Measurements from ENCODE around the gene CNTN4. TPM values are rescaled to one million over a fixed set of nuclear protein-coding genes. Genes with fewer than 3 reads are reported as not detected.

CNTN4 gene
- total RNA-seq, 1 donor: under 0.01 TPM

GRCh38 chr3:2697589-2697988, 598.9 kb downstream of the CNTN4 start:
- Histone ChIP-seq H3K27ac (ENCODE audit: low read depth, low read length) (no peak overlapping the region), H2AFZ (ENCODE audit: low read length) (no peak overlapping the region), H3K4me1 (ENCODE audit: insufficient read depth, low read length) (no peaks in the 10 kb centered on the region), H3K4me2 (ENCODE audit: insufficient read depth, low read length) (no peak overlapping the region), H3K27me3 (ENCODE audit: insufficient read depth, low read length) (no peaks in the 10 kb centered on the region), H3K4me3 (ENCODE audit: insufficient read depth, low read length) (no peak overlapping the region), H3K36me3 (ENCODE audit: insufficient read depth, low read length) (no peaks in the 10 kb centered on the region), H4K20me1 (ENCODE audit: insufficient read depth, low read length) (no peaks in the 10 kb centered on the region), H3K79me2 (ENCODE audit: insufficient read depth, low read length) (no peaks in the 10 kb centered on the region), H3K9me3 (ENCODE audit: low read depth, low read length) (peaks cover 5% of the 10 kb centered on the region)
- TF ChIP-seq CTCF (IDR thresholded peaks at IDR 0.05; ENCODE audit: extremely low read depth, low read depth, low read length): no peak
- DNase-seq (ENCODE audit: insufficient read length, low spot score, missing footprints): no peak

GRCh38 chr3:2701471-2701870, 602.8 kb downstream of the CNTN4 start:
- no peaks in the 10 kb centered on the region for H3K4me1 ChIP-seq (ENCODE audit: insufficient read depth, low read length)
- no peak overlapping the region for H3K4me2 ChIP-seq (ENCODE audit: insufficient read depth, low read length)
- H3K79me2 ChIP-seq (ENCODE audit: insufficient read depth, low read length): no peaks in the 10 kb centered on the region
- no peak overlapping the region for H3K4me3 ChIP-seq (ENCODE audit: insufficient read depth, low read length)
- no peak for TF ChIP-seq CTCF (IDR thresholded peaks at IDR 0.05; ENCODE audit: extremely low read depth, low read depth, low read length)
- H3K9me3 ChIP-seq (ENCODE audit: low read depth, low read length): peaks cover 3% of the 10 kb centered on the region
- no peaks in the 10 kb centered on the region for H3K27me3 ChIP-seq (ENCODE audit: insufficient read depth, low read length)
- H3K36me3 ChIP-seq (ENCODE audit: insufficient read depth, low read length): no peaks in the 10 kb centered on the region
- H3K27ac ChIP-seq (ENCODE audit: low read depth, low read length): no peak overlapping the region
- no peak overlapping the region for H2AFZ ChIP-seq (ENCODE audit: low read length)
- no peak for DNase-seq (ENCODE audit: insufficient read length, low spot score, missing footprints)
- H4K20me1 ChIP-seq (ENCODE audit: insufficient read depth, low read length): no peaks in the 10 kb centered on the region

GRCh38 chr3:2706144-2706835, 607.6 kb downstream of the CNTN4 start:
- H3K79me2 ChIP-seq (ENCODE audit: insufficient read depth, low read length): no peaks in the 10 kb centered on the region
- H3K27me3 ChIP-seq (ENCODE audit: insufficient read depth, low read length): no peaks in the 10 kb centered on the region
- no peaks in the 10 kb centered on the region for H3K4me1 ChIP-seq (ENCODE audit: insufficient read depth, low read length)
- H3K4me2 ChIP-seq (ENCODE audit: insufficient read depth, low read length): no peak overlapping the region
- no peak overlapping the region for H2AFZ ChIP-seq (ENCODE audit: low read length)
- no peak overlapping the region for H3K4me3 ChIP-seq (ENCODE audit: insufficient read depth, low read length)
- no peak overlapping the region for H3K27ac ChIP-seq (ENCODE audit: low read depth, low read length)
- no peaks in the 10 kb centered on the region for H4K20me1 ChIP-seq (ENCODE audit: insufficient read depth, low read length)
- no peak for TF ChIP-seq CTCF (IDR thresholded peaks at IDR 0.05; ENCODE audit: extremely low read depth, low read depth, low read length)
- no peaks in the 10 kb centered on the region for H3K9me3 ChIP-seq (ENCODE audit: low read depth, low read length)
- DNase-seq (ENCODE audit: insufficient read length, low spot score, missing footprints): peak; percentile 11
- no peaks in the 10 kb centered on the region for H3K36me3 ChIP-seq (ENCODE audit: insufficient read depth, low read length)

- Histone ChIP-seq H3K27me3 (ENCODE audit: insufficient read depth, low read length) (no peaks in the 10 kb centered on the region), H4K20me1 (ENCODE audit: insufficient read depth, low read length) (no peaks in the 10 kb centered on the region), H3K9me3 (ENCODE audit: low read depth, low read length) (no peaks in the 10 kb centered on the region), H3K79me2 (ENCODE audit: insufficient read depth, low read length) (no peaks in the 10 kb centered on the region), H3K4me1 (ENCODE audit: insufficient read depth, low read length) (no peaks in the 10 kb centered on the region), H2AFZ (ENCODE audit: low read length) (no peak overlapping the region), H3K27ac (ENCODE audit: low read depth, low read length) (no peak overlapping the region), H3K4me3 (ENCODE audit: insufficient read depth, low read length) (no peak overlapping the region), H3K36me3 (ENCODE audit: insufficient read depth, low read length) (no peaks in the 10 kb centered on the region), H3K4me2 (ENCODE audit: insufficient read depth, low read length) (no peak overlapping the region)
- TF ChIP-seq CTCF (IDR thresholded peaks at IDR 0.05; ENCODE audit: extremely low read depth, low read depth, low read length): no peak
- no peak for DNase-seq (ENCODE audit: insufficient read length, low spot score, missing footprints)
Observed at GRCh38 chr3:2706836-2707210, 608.2 kb downstream of the CNTN4 start.

Data from osteoblast (primary cell).